RWPE2 (cell line): ENCODE results near the gene PIGT.
A peak's percentile ranks its signal among the peaks of the same experiment; 100 is the strongest.

Source experiments
- ATAC-seq: fragments of 200-7000 bp; cut with Tn5 transposase; 3 replicates; pipeline ENCODE4 v1.9.1; 2021; ENCODE audit warnings: low read depth
- DNase-seq: peaks from one replicate; pipeline ENCODE4 v3.0.0-alpha.2; 2020; ENCODE audit warnings: low spot score
- H3K27ac ChIP-seq: fragments of 450-650 bp; 2 replicates; pipeline ENCODE4 v1.5.1; 2017; ENCODE audit warnings: mild to moderate bottlenecking; ENCODE audit not compliant: poor library complexity, severe bottlenecking
- H3K27me3 ChIP-seq: fragments of 250-450 bp; sonication (Bioruptor Pico); 2 replicates; pipeline ENCODE4 v1.5.1; 2021; ENCODE audit warnings: mild to moderate bottlenecking, moderate library complexity; ENCODE audit not compliant: insufficient read depth, poor library complexity, severe bottlenecking
- H3K36me3 ChIP-seq: fragments of 250-450 bp; sonication (Bioruptor Pico); 2 replicates; pipeline ENCODE4 v1.5.1; 2020; ENCODE audit warnings: low read depth, mild to moderate bottlenecking, moderate library complexity
- H3K4me1 ChIP-seq: fragments of 250-450 bp; sonication (Bioruptor Pico); 2 replicates; pipeline ENCODE4 v1.5.1; 2021; ENCODE audit warnings: mild to moderate bottlenecking, moderate library complexity; ENCODE audit not compliant: insufficient read depth, poor library complexity, severe bottlenecking
- H3K4me3 ChIP-seq: fragments of 250-450 bp; sonication (Bioruptor Pico); 2 replicates; pipeline ENCODE4 v1.5.1; 2021; ENCODE audit warnings: mild to moderate bottlenecking, moderate library complexity; ENCODE audit not compliant: severe bottlenecking
- H3K9me3 ChIP-seq: fragments of 250-450 bp; sonication (Bioruptor Pico); 2 replicates; pipeline ENCODE4 v1.5.1; 2021; ENCODE audit warnings: mild to moderate bottlenecking, moderate library complexity; ENCODE audit not compliant: severe bottlenecking
- CTCF ChIP-seq: fragments of 450-650 bp; IDR thresholded peaks from one replicate; pipeline ENCODE4 v1.5.1; 2017; ENCODE audit warnings: mild to moderate bottlenecking, moderate library complexity; ENCODE audit not compliant: poor library complexity, severe bottlenecking

The PIGT gene

GRCh38 chr20:45373353-45374100 is 42.4 kb upstream of the PIGT start:
- DNase-seq (peak; percentile 96), ATAC-seq (peak; percentile 79)
- Histone ChIP-seq H3K27me3 (no peaks in the 10 kb centered on the region), H3K36me3 (peaks cover 6% of the 10 kb centered on the region), H3K4me1 (no peaks in the 10 kb centered on the region), H3K27ac (no peak overlapping the region), H3K4me3 (peak overlapping the region; percentile 11), H3K9me3 (no peaks in the 10 kb centered on the region)
- peak; percentile 100 for TF ChIP-seq CTCF

GRCh38 chr20:45374101-45374467 is 41.9 kb upstream of the PIGT start:
- Histone ChIP-seq H3K27ac (no peak overlapping the region), H3K9me3 (no peaks in the 10 kb centered on the region), H3K4me1 (no peaks in the 10 kb centered on the region), H3K27me3 (no peaks in the 10 kb centered on the region), H3K36me3 (peaks cover under 1% of the 10 kb centered on the region; the same call in 1 of the 2 replicates), H3K4me3 (no peak overlapping the region)
- no peak for ATAC-seq
- DNase-seq = no peak
- peak; percentile 93 for TF ChIP-seq CTCF

- DNase-seq = no peak
- Histone ChIP-seq H3K36me3 (no peaks in the 10 kb centered on the region), H3K27ac (no peak overlapping the region), H3K4me1 (no peaks in the 10 kb centered on the region), H3K27me3 (no peaks in the 10 kb centered on the region), H3K9me3 (no peaks in the 10 kb centered on the region), H3K4me3 (no peak overlapping the region)
- ATAC-seq = no peak
- no peak for TF ChIP-seq CTCF
Measured at GRCh38 chr20:45374966-45375365, 41.0 kb upstream of the PIGT start.

GRCh38 chr20:45377269-45377668 is 38.7 kb upstream of the PIGT start:
- no peak for TF ChIP-seq CTCF
- Histone ChIP-seq H3K4me1 (no peaks in the 10 kb centered on the region), H3K4me3 (no peak overlapping the region), H3K36me3 (no peaks in the 10 kb centered on the region), H3K9me3 (no peaks in the 10 kb centered on the region), H3K27me3 (no peaks in the 10 kb centered on the region), H3K27ac (no peak overlapping the region)
- ATAC-seq (no peak), DNase-seq (no peak)

GRCh38 chr20:45378191-45378590 is 37.8 kb upstream of the PIGT start, which contains the start of gene TP53TG5:
TSS of gene TP53TG5 (minus strand) at chr20:45378325. CDS start at chr20:45378236, 89 bp downstream.
- H3K4me3 ChIP-seq = no peak within 1 kb of the TSS
- ATAC-seq = no peak
- no peaks in the 10 kb centered on the region for H3K36me3 ChIP-seq
- H3K9me3 ChIP-seq = no peaks in the 10 kb centered on the region
- H3K27ac ChIP-seq = no peak within 1 kb of the TSS
- TF ChIP-seq CTCF = no peak
- no peak for DNase-seq
- no peaks in the 10 kb centered on the region for H3K27me3 ChIP-seq
- H3K4me1 ChIP-seq = peaks cover 1% of the 10 kb centered on the region
